ENCODE results near the gene IPCEF1.
"Not testable (repeated sequence)": the region's sequence is repeated elsewhere in the genome, so short reads cannot be mapped to it uniquely, and the experiment has no call there.

The IPCEF1 gene

GRCh38 chr6:154210678-154211077 is 145.9 kb downstream of the IPCEF1 start:
- H3K9ac ChIP-seq = no peak overlapping the region
- no peak overlapping the region for H3K4me3 ChIP-seq
- H3K9me3 ChIP-seq (replicated peaks in 1 of 11) = 0 out of 22 replicates have a peak, but pooled peaks cover 0 to 4% (median 0%) of the 10 kb centered on the region in 11 experiments
- H3K27ac ChIP-seq = no peak overlapping the region
- H3K36me3 ChIP-seq = peaks cover 0 to 99% (median 95%) of the 10 kb centered on the region in 11 experiments; a peak in 20 of 22 replicates
- peaks cover 0 to 7% (median 0%) of the 10 kb centered on the region in 11 experiments; a peak in 1 of 22 replicates for H4K20me1 ChIP-seq
- TF ChIP-seq Cebpa-rat (IDR thresholded peaks at IDR 0.05) = no peak
- H3K4me1 ChIP-seq = peaks cover 0 to 32% (median 7%) of the 10 kb centered on the region in 10 experiments; a peak in 11 of 20 replicates
- no peak overlapping the region for H3K4me2 ChIP-seq
- H3K27me3 ChIP-seq = no peaks in the 10 kb centered on the region

- H3K4me2 ChIP-seq = no peak overlapping the region
- H3K4me1 ChIP-seq = peaks cover 0 to 41% (median 7%) of the 10 kb centered on the region in 10 experiments; a peak in 13 of 20 replicates
- H3K4me3 ChIP-seq = no peak overlapping the region
- peaks cover 0 to 7% (median 0%) of the 10 kb centered on the region in 11 experiments; a peak in 4 of 22 replicates for H3K9me3 ChIP-seq (replicated peaks in 1 of 11)
- no peak overlapping the region for H3K27ac ChIP-seq
- peaks cover 0 to 7% (median 0%) of the 10 kb centered on the region in 11 experiments; a peak in 1 of 22 replicates for H4K20me1 ChIP-seq
- no peaks in the 10 kb centered on the region for H3K27me3 ChIP-seq
- no peak for TF ChIP-seq Cebpa-rat (IDR thresholded peaks at IDR 0.05)
- H3K9ac ChIP-seq = no peak overlapping the region
- H3K36me3 ChIP-seq = peaks cover 0 to 99% (median 94%) of the 10 kb centered on the region in 11 experiments; a peak in 20 of 22 replicates
Observed at GRCh38 chr6:154209555-154209954, 147.0 kb downstream of the IPCEF1 start.

DNA sequence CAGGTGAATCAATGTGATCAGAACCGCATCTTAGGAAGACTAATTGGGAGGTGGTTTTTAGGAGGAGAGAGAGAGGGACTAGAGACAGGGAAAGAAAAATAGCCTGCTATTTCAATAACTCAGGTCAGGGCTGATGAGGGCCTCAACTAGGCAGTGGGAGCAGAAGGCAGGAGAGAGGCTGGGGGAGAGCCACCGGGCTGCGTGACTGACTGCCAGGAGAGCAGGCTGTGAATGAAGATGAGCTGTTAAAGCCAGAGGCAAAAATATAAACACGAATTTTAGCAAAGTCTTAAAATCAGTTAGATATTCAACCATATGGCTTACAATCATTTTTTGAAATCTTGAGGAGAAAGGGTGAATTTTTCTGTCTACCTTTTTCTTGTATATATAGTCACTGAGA is 149.6 kb downstream of the IPCEF1 start:
- Histone ChIP-seq H3K4me1 (peaks cover 6 to 55% (median 17%) of the 10 kb centered on the region in 10 experiments; a peak in 16 of 20 replicates), H3K4me2 (no peak overlapping the region), H3K4me3 (no peak overlapping the region), H3K27ac (no peak overlapping the region; a peak in 1 of 22 replicates), H3K9ac (no peak overlapping the region), H3K9me3 (replicated peaks in 1 of 11) (peaks cover 0 to 9% (median 0%) of the 10 kb centered on the region in 11 experiments; a peak in 5 of 22 replicates), H3K36me3 (peaks cover 0 to 96% (median 85%) of the 10 kb centered on the region in 11 experiments; a peak in 19 of 22 replicates), H3K27me3 (no peaks in the 10 kb centered on the region), H4K20me1 (peaks cover 0 to 5% (median 0%) of the 10 kb centered on the region in 11 experiments; a peak in 1 of 22 replicates)
- no peak for TF ChIP-seq Cebpa-rat (IDR thresholded peaks at IDR 0.05)

DNA sequence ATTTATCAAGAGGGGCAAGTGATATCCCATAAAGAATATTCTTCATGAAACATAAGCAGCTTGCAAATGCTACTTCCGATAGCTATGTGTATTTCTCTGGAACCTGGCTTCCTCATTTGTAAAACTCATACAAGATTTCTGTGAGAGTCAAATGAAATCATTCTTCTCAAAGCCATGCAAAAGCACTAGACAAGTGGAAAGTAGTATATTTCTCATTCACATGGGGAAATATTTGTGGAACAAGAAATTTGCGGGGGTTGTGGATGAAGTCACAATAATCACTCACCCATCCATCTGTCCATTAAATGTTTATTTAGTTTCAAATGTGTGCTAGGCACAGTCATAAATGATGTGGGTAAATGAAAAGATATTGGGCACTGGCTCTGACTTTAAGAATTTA is 150.5 kb downstream of the IPCEF1 start:
- Histone ChIP-seq H3K27me3 (no peaks in the 10 kb centered on the region), H3K4me3 (no peak overlapping the region), H3K36me3 (peaks cover 0 to 97% (median 85%) of the 10 kb centered on the region in 11 experiments; a peak in 19 of 22 replicates), H3K9ac (no peak overlapping the region), H3K27ac (no peak overlapping the region), H4K20me1 (no peaks in the 10 kb centered on the region), H3K9me3 (replicated peaks in 1 of 11) (peaks cover 0 to 17% (median 6%) of the 10 kb centered on the region in 11 experiments; a peak in 10 of 22 replicates), H3K4me1 (peaks cover 6 to 55% (median 21%) of the 10 kb centered on the region in 10 experiments; a peak in 16 of 20 replicates), H3K4me2 (no peak overlapping the region)
- no peak for TF ChIP-seq Cebpa-rat (IDR thresholded peaks at IDR 0.05)

- Histone ChIP-seq H3K27me3 (no peaks in the 10 kb centered on the region), H3K36me3 (peaks cover 0 to 97% (median 87%) of the 10 kb centered on the region in 11 experiments; a peak in 19 of 22 replicates), H3K4me3 (peak overlapping the region in 1 of 10 experiments; percentile 15; a peak in 1 of 20 replicates), H3K9me3 (replicated peaks in 1 of 11) (peaks cover 0 to 17% (median 6%) of the 10 kb centered on the region in 11 experiments; a peak in 10 of 22 replicates), H4K20me1 (no peaks in the 10 kb centered on the region; a peak in 3 of 22 replicates), H3K27ac (peak overlapping the region in 7 of 11 experiments; percentile 4 to 91 (median 69); a peak in 10 of 22 replicates), H3K4me2 (peak overlapping the region in 8 of 11 experiments; percentile 4 to 85 (median 50); a peak in 15 of 22 replicates), H3K4me1 (peaks cover 6 to 78% (median 21%) of the 10 kb centered on the region in 10 experiments; a peak in 16 of 20 replicates), H3K9ac (peak overlapping the region in 3 of 11 experiments; percentile 59 to 71 (median 66); a peak in 5 of 22 replicates)
- TF ChIP-seq Cebpa-rat (IDR thresholded peaks at IDR 0.05) = no peak
Observed at GRCh38 chr6:154202958-154203357, 153.6 kb downstream of the IPCEF1 start.

GRCh38 chr6:154202339-154202738 is 154.3 kb downstream of the IPCEF1 start:
- Histone ChIP-seq H3K4me3 (no peak overlapping the region), H3K4me2 (peak overlapping the region in 9 of 11 experiments; percentile 4 to 85 (median 42); a peak in 16 of 22 replicates), H3K36me3 (peaks cover 0 to 97% (median 86%) of the 10 kb centered on the region in 11 experiments; a peak in 19 of 22 replicates), H3K9ac (peak overlapping the region in 4 of 11 experiments; percentile 43 to 71 (median 62); a peak in 7 of 22 replicates), H3K27me3 (no peaks in the 10 kb centered on the region), H4K20me1 (peaks cover 0 to 5% (median 0%) of the 10 kb centered on the region in 11 experiments; a peak in 4 of 22 replicates), H3K4me1 (peaks cover 8 to 84% (median 25%) of the 10 kb centered on the region in 10 experiments; a peak in 16 of 20 replicates), H3K27ac (peak overlapping the region in 7 of 11 experiments; percentile 4 to 91 (median 69); a peak in 11 of 22 replicates), H3K9me3 (replicated peaks in 1 of 11) (peaks cover 0 to 17% (median 6%) of the 10 kb centered on the region in 11 experiments; a peak in 10 of 22 replicates)
- no peak for TF ChIP-seq Cebpa-rat (IDR thresholded peaks at IDR 0.05)

GRCh38 chr6:154201688-154202087 is 154.9 kb downstream of the IPCEF1 start:
- H3K27me3 ChIP-seq, H3K4me3 ChIP-seq: not testable (repeated sequence)
- H3K9me3 ChIP-seq (replicated peaks in 1 of 11) = peaks cover 0 to 17% (median 6%) of the 10 kb centered on the region in 11 experiments; a peak in 10 of 22 replicates
- H3K4me2 ChIP-seq = peak overlapping the region in 5 of 11 experiments; percentile 42 to 85 (median 64); a peak in 10 of 22 replicates
- H3K27ac ChIP-seq = peak overlapping the region in 5 of 11 experiments; percentile 4 to 91 (median 81); a peak in 7 of 22 replicates
- H3K9ac ChIP-seq = peak overlapping the region in 3 of 11 experiments; percentile 59 to 71 (median 66); a peak in 5 of 22 replicates
- H3K36me3 ChIP-seq = peaks cover 0 to 97% (median 84%) of the 10 kb centered on the region in 11 experiments; a peak in 19 of 22 replicates
- peaks cover 0 to 10% (median 0%) of the 10 kb centered on the region in 11 experiments; a peak in 4 of 22 replicates for H4K20me1 ChIP-seq
- peaks cover 12 to 91% (median 26%) of the 10 kb centered on the region in 10 experiments; a peak in 16 of 20 replicates for H3K4me1 ChIP-seq

DNA sequence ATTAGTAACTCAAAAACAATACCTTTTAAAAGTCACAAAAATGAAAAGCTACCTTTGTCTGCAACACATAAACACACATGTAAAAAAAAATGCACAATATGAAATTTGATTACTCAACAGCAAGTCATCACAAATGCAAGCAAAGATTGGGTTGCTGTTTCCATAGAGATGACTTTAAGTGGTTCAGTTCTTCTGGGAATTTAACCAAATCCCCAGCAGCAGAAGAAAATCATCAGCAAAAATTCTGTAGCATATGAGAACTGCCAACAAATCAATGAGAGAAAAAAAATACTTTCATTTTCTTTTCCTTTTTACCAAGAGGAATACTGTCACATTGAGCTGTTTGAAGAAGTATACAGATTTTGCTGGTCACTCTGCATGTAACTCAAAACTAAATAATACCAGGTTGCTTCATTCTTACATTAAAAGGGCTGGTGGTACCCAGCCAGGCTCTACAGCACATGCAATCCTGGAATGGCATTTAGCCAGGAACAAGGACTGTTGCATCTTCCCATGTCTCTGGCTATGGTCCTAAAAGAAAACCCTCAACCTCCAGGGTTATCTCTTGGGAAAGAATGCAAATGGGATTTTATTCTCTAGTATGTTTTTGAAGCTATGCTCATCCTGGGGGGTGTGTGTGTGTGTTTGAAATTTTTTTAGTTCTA is 159.3 kb downstream of the IPCEF1 start:
- H3K36me3 ChIP-seq = peaks cover 0 to 95% (median 79%) of the 10 kb centered on the region in 11 experiments; a peak in 17 of 22 replicates
- H3K9me3 ChIP-seq (replicated peaks in 1 of 11) = peaks cover 0 to 24% (median 9%) of the 10 kb centered on the region in 11 experiments; a peak in 14 of 22 replicates
- H3K27me3 ChIP-seq = no peaks in the 10 kb centered on the region
- H3K9ac ChIP-seq = peak overlapping the region in 2 of 11 experiments; percentile 40 to 61; a peak in 4 of 22 replicates
- TF ChIP-seq Cebpa-rat (IDR thresholded peaks at IDR 0.05) = no peak
- H3K4me1 ChIP-seq = peaks cover 8 to 55% (median 13%) of the 10 kb centered on the region in 10 experiments; a peak in 15 of 20 replicates
- H3K27ac ChIP-seq = peak overlapping the region in 3 of 11 experiments; percentile 7 to 38 (median 38); a peak in 4 of 22 replicates
- H3K4me3 ChIP-seq = peak overlapping the region in 1 of 10 experiments; percentile 11; a peak in 1 of 20 replicates
- peak overlapping the region in 9 of 11 experiments; percentile 2 to 84 (median 25); a peak in 11 of 22 replicates for H3K4me2 ChIP-seq
- H4K20me1 ChIP-seq = peaks cover 0 to 25% (median 4%) of the 10 kb centered on the region in 11 experiments; a peak in 6 of 22 replicates
